T-helper 1 cell treated with Interleukin-12 subunit alpha and Interleukin-12 subunit beta and Interleukin-4 antibody, amounts not matched to agents 30 μg/mL and 1 μg/mL, for 36 hours (primary cell): ENCODE results near the gene HDLBP.
"Not testable (repeated sequence)": the region's sequence is repeated elsewhere in the genome, so short reads cannot be mapped to it uniquely, and the experiment has no call there.

Experiments
- H3K27ac Mint-ChIP-seq: one replicate; pipeline ENCODE4 v1.8.0; 2021; ENCODE audit warnings: mild to moderate bottlenecking, mixed read lengths
- H3K27me3 Mint-ChIP-seq: one replicate; pipeline ENCODE4 v1.8.0; 2021; ENCODE audit warnings: low read depth, mixed read lengths
- H3K36me3 Mint-ChIP-seq: one replicate; pipeline ENCODE4 v1.8.0; 2021; ENCODE audit warnings: low read depth, mixed read lengths
- H3K4me1 Mint-ChIP-seq: one replicate; pipeline ENCODE4 v1.8.0; 2021; ENCODE audit warnings: low read depth, mixed read lengths
- H3K4me3 Mint-ChIP-seq: one replicate; pipeline ENCODE4 v1.8.0; 2021; ENCODE audit warnings: mild to moderate bottlenecking, moderate library complexity, mixed read lengths
- H3K9me3 Mint-ChIP-seq: one replicate; pipeline ENCODE4 v1.8.0; 2021; ENCODE audit warnings: mixed read lengths

The HDLBP gene

GRCh38 chr2:241204010-241204384 lies 111.5 kb downstream of the HDLBP start:
- Mint-ChIP-seq H3K4me3 (no peak overlapping the region), H3K4me1 (no peaks in the 10 kb centered on the region), H3K27ac (no peak overlapping the region), H3K9me3 (no peaks in the 10 kb centered on the region), H3K27me3 (no peaks in the 10 kb centered on the region), H3K36me3 (no peaks in the 10 kb centered on the region)

- no peak overlapping the region for H3K27ac Mint-ChIP-seq
- no peaks in the 10 kb centered on the region for H3K9me3 Mint-ChIP-seq
- no peak overlapping the region for H3K4me3 Mint-ChIP-seq
- H3K27me3 Mint-ChIP-seq: no peaks in the 10 kb centered on the region
- no peaks in the 10 kb centered on the region for H3K4me1 Mint-ChIP-seq
- no peaks in the 10 kb centered on the region for H3K36me3 Mint-ChIP-seq
Measured at GRCh38 chr2:241203218-241204009, 112.1 kb downstream of the HDLBP start.

- no peak overlapping the region for H3K27ac Mint-ChIP-seq
- H3K36me3 Mint-ChIP-seq: no peaks in the 10 kb centered on the region
- no peaks in the 10 kb centered on the region for H3K27me3 Mint-ChIP-seq
- no peaks in the 10 kb centered on the region for H3K4me1 Mint-ChIP-seq
- no peaks in the 10 kb centered on the region for H3K9me3 Mint-ChIP-seq
- no peak overlapping the region for H3K4me3 Mint-ChIP-seq
Measured at GRCh38 chr2:241202681-241203080, 112.8 kb downstream of the HDLBP start.

GRCh38 chr2:241202268-241202585 lies 113.2 kb downstream of the HDLBP start:
- no peak overlapping the region for H3K4me3 Mint-ChIP-seq
- no peaks in the 10 kb centered on the region for H3K4me1 Mint-ChIP-seq
- no peaks in the 10 kb centered on the region for H3K36me3 Mint-ChIP-seq
- H3K27me3 Mint-ChIP-seq: no peaks in the 10 kb centered on the region
- no peak overlapping the region for H3K27ac Mint-ChIP-seq
- no peaks in the 10 kb centered on the region for H3K9me3 Mint-ChIP-seq

GRCh38 chr2:241201445-241202267 lies 113.8 kb downstream of the HDLBP start:
- H3K9me3 Mint-ChIP-seq: no peaks in the 10 kb centered on the region
- H3K4me1 Mint-ChIP-seq: no peaks in the 10 kb centered on the region
- H3K27ac Mint-ChIP-seq: no peak overlapping the region
- no peaks in the 10 kb centered on the region for H3K27me3 Mint-ChIP-seq
- no peaks in the 10 kb centered on the region for H3K36me3 Mint-ChIP-seq
- no peak overlapping the region for H3K4me3 Mint-ChIP-seq

GRCh38 chr2:241200822-241201395 lies 114.6 kb downstream of the HDLBP start:
- Mint-ChIP-seq H3K27me3 (no peaks in the 10 kb centered on the region), H3K36me3 (no peaks in the 10 kb centered on the region), H3K27ac (no peak overlapping the region)

GRCh38 chr2:241199897-241200821 lies 115.3 kb downstream of the HDLBP start:
- H3K4me1 Mint-ChIP-seq: no peaks in the 10 kb centered on the region
- H3K27ac Mint-ChIP-seq: no peak overlapping the region
- no peaks in the 10 kb centered on the region for H3K36me3 Mint-ChIP-seq
- H3K27me3 Mint-ChIP-seq: no peaks in the 10 kb centered on the region
- no peaks in the 10 kb centered on the region for H3K9me3 Mint-ChIP-seq
- no peak overlapping the region for H3K4me3 Mint-ChIP-seq

More at GRCh38 chr2:241200822-241201395, 114.6 kb downstream of the HDLBP start:
- Mint-ChIP-seq H3K4me3 (no peak overlapping the region), H3K4me1 (no peaks in the 10 kb centered on the region), H3K9me3 (no peaks in the 10 kb centered on the region)

DNA sequence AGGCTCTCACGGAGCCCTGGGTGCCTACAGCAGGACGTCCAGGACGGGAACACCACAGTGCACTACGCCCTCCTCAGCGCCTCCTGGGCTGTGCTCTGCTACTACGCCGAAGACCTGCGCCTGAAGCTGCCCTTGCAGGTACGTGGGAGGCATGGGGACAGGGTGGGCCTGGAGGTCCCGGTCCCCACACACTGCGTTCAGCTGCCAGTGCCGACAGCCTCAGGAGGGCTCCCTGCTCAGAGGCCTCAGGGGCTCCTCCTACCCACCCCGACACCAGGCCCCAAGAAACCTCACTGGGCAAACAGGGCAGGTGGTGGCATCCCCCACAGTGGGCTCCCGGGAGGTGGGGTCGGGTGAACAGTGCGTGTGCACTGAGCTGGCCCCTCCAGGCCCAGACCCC lies 116.2 kb downstream of the HDLBP start:
- H3K27me3 Mint-ChIP-seq: no peaks in the 10 kb centered on the region
- H3K27ac Mint-ChIP-seq: no peak overlapping the region
- no peak overlapping the region for H3K4me3 Mint-ChIP-seq
- H3K36me3 Mint-ChIP-seq: no peaks in the 10 kb centered on the region
- no peaks in the 10 kb centered on the region for H3K4me1 Mint-ChIP-seq
- H3K9me3 Mint-ChIP-seq: no peaks in the 10 kb centered on the region

GRCh38 chr2:241198381-241199279 lies 116.8 kb downstream of the HDLBP start:
- Mint-ChIP-seq H3K9me3 (no peaks in the 10 kb centered on the region), H3K27me3 (no peaks in the 10 kb centered on the region), H3K36me3 (no peaks in the 10 kb centered on the region), H3K27ac (no peak overlapping the region), H3K4me1 (no peaks in the 10 kb centered on the region), H3K4me3 (no peak overlapping the region)

GRCh38 chr2:241197947-241198346 lies 117.5 kb downstream of the HDLBP start:
- H3K36me3 Mint-ChIP-seq: no peaks in the 10 kb centered on the region
- H3K9me3 Mint-ChIP-seq: no peaks in the 10 kb centered on the region
- no peaks in the 10 kb centered on the region for H3K4me1 Mint-ChIP-seq
- no peaks in the 10 kb centered on the region for H3K27me3 Mint-ChIP-seq
- no peak overlapping the region for H3K4me3 Mint-ChIP-seq
- no peak overlapping the region for H3K27ac Mint-ChIP-seq

DNA sequence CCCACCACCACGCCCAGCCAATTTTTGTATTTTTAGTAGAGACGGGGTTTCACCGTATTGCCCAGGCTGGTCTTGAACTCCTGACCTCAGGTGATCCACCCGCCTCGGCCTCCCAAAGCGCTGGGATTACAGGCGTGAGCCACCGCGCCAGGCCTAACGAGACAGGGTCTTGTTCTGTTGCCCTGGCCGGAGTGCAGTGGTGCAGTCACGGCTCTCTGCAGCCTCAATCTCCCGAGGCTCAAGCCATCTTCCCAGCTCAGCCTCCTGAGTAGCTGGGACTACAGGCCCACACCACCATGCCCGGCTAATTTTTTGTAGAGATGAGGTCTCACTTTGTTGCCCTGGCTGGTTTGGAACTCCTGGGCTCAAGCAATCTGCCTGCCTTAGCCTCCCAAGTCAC lies 118.2 kb downstream of the HDLBP start:
- not testable (repeated sequence) for H3K9me3 Mint-ChIP-seq, H3K4me1 Mint-ChIP-seq, H3K36me3 Mint-ChIP-seq, H3K4me3 Mint-ChIP-seq, H3K27ac Mint-ChIP-seq, H3K27me3 Mint-ChIP-seq

GRCh38 chr2:241195506-241196130 lies 119.9 kb downstream of the HDLBP start:
- Mint-ChIP-seq H3K4me1 (no peaks in the 10 kb centered on the region), H3K4me3 (no peak overlapping the region), H3K9me3 (no peaks in the 10 kb centered on the region), H3K27me3 (no peaks in the 10 kb centered on the region), H3K36me3 (no peaks in the 10 kb centered on the region), H3K27ac (no peak overlapping the region)

DNA sequence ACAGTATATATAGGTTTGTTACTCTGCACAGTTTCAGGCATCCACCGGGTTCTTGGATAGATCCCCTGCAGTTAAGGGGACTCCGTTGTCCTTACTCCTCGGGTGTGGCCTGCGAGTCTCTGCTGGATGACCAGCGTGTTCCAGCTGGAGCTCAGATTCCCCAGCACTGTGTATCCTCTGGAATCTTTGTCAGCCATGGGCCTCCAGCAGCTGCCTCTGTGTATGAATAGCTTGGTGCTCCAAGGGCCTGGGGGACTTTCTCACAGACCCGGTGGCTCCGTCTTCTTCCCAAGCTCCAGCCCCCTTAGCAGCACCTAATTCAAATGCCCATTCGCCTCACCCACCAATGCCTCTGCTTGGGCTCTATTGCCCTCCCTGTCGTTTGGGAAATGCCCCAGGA lies 120.7 kb downstream of the HDLBP start:
- H3K36me3 Mint-ChIP-seq: no peaks in the 10 kb centered on the region
- no peaks in the 10 kb centered on the region for H3K9me3 Mint-ChIP-seq
- H3K4me1 Mint-ChIP-seq: no peaks in the 10 kb centered on the region

More for the DNA sequence above, 120.7 kb downstream of the HDLBP start:
- Mint-ChIP-seq H3K4me3 (no peak overlapping the region), H3K27ac (no peak overlapping the region), H3K27me3 (no peaks in the 10 kb centered on the region)
